T-helper 1 cell treated with Interleukin-12 subunit alpha and Interleukin-12 subunit beta and Interleukin-4 antibody, amounts not matched to agents 30 ng/mL and 1 ng/mL, for 36 hours (primary cell): ENCODE data around the gene MAP3K8. TPM values are rescaled to one million over a fixed set of nuclear protein-coding genes. Genes with fewer than 3 reads are reported as not detected.

Experiments used
- intact Hi-C: fragments of 100-400 bp; cut with micrococcal nuclease; formaldehyde crosslinking; loops from one replicate; pipeline ENCODE4 v1.15.1; 2024
- total RNA-seq: library from RNA; stranded (reverse); gene quantifications from 2 replicates; pipeline ENCODE4 v1.2.3, GENCODE V29; 2022

The MAP3K8 gene
- total RNA-seq, 1 donor from 2014 or later: 59.2 TPM

GRCh38 chr10:30510184-30510931, 76.4 kb downstream of the MAP3K8 start:
- intact Hi-C loops: no loop called here

- intact Hi-C loops: no loop called here
These were observed 77.1 kb downstream of the MAP3K8 start for GRCh38 chr10:30510932-30511700.

Other genes starting within 250 kb of the MAP3K8 start
- gene MTPAP, start 84.9 kb upstream of the MAP3K8 start, total RNA-seq: 35.5 and 36.7 TPM in 2 replicates
- gene LYZL2, start 195.6 kb downstream of the MAP3K8 start, total RNA-seq: not detected in 2 replicates